Peyer's patch (tissue), 4 donors: ENCODE results near the gene SPATA24. TPM values are rescaled to one million over a fixed set of nuclear protein-coding genes. Genes with fewer than 3 reads are reported as not detected.

Experiments
- DNase-seq, 3 donors: peaks; one replicate each; pipeline ENCODE4 v3.0.0-alpha.2; 2017 to 2019
- H3K27ac ChIP-seq, 4 donors: fragments of 200-600 bp; sonication (generic); one replicate each; pipeline ENCODE4 v1.5.1; 2016 to 2019
- H3K27me3 ChIP-seq, 2 donors: fragments of 200-600 bp; sonication (generic); one replicate each; pipeline ENCODE4 v1.5.1; 2019
- H3K36me3 ChIP-seq, 3 donors: fragments of 200-600 bp; sonication (generic); one replicate each; pipeline ENCODE4 v1.5.1; 2016 to 2019
- H3K4me1 ChIP-seq, 4 donors: fragments of 200-600 bp; sonication (generic); one replicate each; pipeline ENCODE4 v1.5.1; 2016 to 2019
- H3K4me3 ChIP-seq, 4 donors: fragments of 200-600 bp; sonication (generic); 1 replicate in 3 of 4; 2 replicates in 1 of 4; pipeline ENCODE4 v1.5.1; 2016 to 2019; ENCODE audit warnings: mild to moderate bottlenecking in 1 of 4
- H3K9me3 ChIP-seq, 4 donors: fragments of 200-600 bp; sonication (generic); one replicate each; pipeline ENCODE4 v1.5.1; 2016 to 2019; ENCODE audit warnings: mild to moderate bottlenecking in 1 of 4
- POLR2A ChIP-seq, 2 donors: fragments of 450-650 bp; IDR thresholded peaks; one replicate each; pipeline ENCODE4 v1.5.1; 2017; ENCODE audit warnings: antibody characterized with exemption in 2 of 2, mild to moderate bottlenecking in 2 of 2, moderate library complexity in 2 of 2
- total RNA-seq, 4 donors: library from RNA; depleted of rRNA; stranded (reverse); fragments of >200 nt; gene quantifications; one replicate each; pipeline ENCODE4 v1.1.0, GENCODE V29; 2016
- TF ChIP-seq, protein P1 (sequence below), 6 experiments: fragments of 450-650 bp in 4 of 6; fragments of 200-600 bp in 2 of 6; sonication (generic) in 1 of 6; IDR thresholded peaks; one replicate each; pipeline ENCODE4 v1.5.1; 2017 to 2019; ENCODE audit warnings: antibody characterized with exemption in 6 of 6, mild to moderate bottlenecking in 3 of 6, moderate library complexity in 1 of 6

Gene SPATA24
- 10 to 100 TPM in 1 of 4 donors, 1 to 10 TPM in 1, not detected in 2; 3.1 to 11.6 TPM for total RNA-seq

GRCh38 chr5:139403787-139404483 is at the start of gene SPATA24:
Gene SPATA24, minus strand, starts transcription at chr5:139404089. Its CDS starts 29 bp downstream, at chr5:139404060.
- peak within 1 kb of the TSS; percentile 79 to 95 (median 89) for H3K27ac ChIP-seq
- no peaks in the 10 kb centered on the region for H3K36me3 ChIP-seq
- no peaks in the 10 kb centered on the region for H3K9me3 ChIP-seq
- DNase-seq, result peak; percentile 97 to 99 (median 99)
- no peaks in the 10 kb centered on the region for H3K27me3 ChIP-seq
- peaks cover 0 to 9% (median 4%) of the 10 kb centered on the region in 4 donors for H3K4me1 ChIP-seq
- H3K4me3 ChIP-seq, result peak within 1 kb of the TSS; percentile 52 to 77 (median 56)
- TF ChIP-seq, protein P1, sequence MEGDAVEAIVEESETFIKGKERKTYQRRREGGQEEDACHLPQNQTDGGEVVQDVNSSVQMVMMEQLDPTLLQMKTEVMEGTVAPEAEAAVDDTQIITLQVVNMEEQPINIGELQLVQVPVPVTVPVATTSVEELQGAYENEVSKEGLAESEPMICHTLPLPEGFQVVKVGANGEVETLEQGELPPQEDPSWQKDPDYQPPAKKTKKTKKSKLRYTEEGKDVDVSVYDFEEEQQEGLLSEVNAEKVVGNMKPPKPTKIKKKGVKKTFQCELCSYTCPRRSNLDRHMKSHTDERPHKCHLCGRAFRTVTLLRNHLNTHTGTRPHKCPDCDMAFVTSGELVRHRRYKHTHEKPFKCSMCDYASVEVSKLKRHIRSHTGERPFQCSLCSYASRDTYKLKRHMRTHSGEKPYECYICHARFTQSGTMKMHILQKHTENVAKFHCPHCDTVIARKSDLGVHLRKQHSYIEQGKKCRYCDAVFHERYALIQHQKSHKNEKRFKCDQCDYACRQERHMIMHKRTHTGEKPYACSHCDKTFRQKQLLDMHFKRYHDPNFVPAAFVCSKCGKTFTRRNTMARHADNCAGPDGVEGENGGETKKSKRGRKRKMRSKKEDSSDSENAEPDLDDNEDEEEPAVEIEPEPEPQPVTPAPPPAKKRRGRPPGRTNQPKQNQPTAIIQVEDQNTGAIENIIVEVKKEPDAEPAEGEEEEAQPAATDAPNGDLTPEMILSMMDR (IDR thresholded peaks at IDR 0.05), result no peak
- TF ChIP-seq POLR2A (IDR thresholded peaks at IDR 0.05), result peak in 1 of 2 donors; percentile 23

GRCh38 chr5:139451878-139452660 is 48.2 kb upstream of the SPATA24 start:
- no peak overlapping the region for H3K27ac ChIP-seq
- peak in 1 of 3 donors; percentile 28 for DNase-seq
- H3K27me3 ChIP-seq, result no peaks in the 10 kb centered on the region
- H3K4me3 ChIP-seq, result no peak overlapping the region
- no peaks in the 10 kb centered on the region for H3K36me3 ChIP-seq
- no peaks in the 10 kb centered on the region for H3K4me1 ChIP-seq
- H3K9me3 ChIP-seq, result no peaks in the 10 kb centered on the region
- TF ChIP-seq, protein P1 (IDR thresholded peaks at IDR 0.05), result no peak
- TF ChIP-seq POLR2A (IDR thresholded peaks at IDR 0.05), result no peak

DNA sequence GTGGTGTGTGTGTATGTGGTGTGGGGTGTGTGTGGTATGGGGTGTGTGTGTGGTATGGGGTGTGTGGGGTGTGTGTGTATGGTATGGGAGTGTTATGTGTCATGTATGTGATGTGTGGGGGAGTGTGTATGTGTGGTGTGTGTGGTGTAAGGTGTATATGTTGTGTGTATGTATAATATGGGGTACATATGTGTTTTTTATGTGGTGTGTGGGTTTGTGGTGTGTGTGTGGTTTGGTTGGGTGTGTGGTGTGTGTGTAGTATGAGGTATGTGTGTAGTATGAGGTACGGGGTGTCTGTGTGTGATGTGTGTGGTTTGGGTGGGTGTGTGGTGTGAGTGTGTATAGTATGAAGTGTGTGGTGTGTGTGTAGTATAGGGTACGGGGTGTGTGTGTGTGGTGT is 47.3 kb upstream of the SPATA24 start:
- no peak overlapping the region for H3K4me3 ChIP-seq
- no peaks in the 10 kb centered on the region for H3K4me1 ChIP-seq
- H3K27me3 ChIP-seq, result no peaks in the 10 kb centered on the region
- H3K36me3 ChIP-seq, result no peaks in the 10 kb centered on the region
- H3K27ac ChIP-seq, result no peak overlapping the region
- no peak for DNase-seq
- no peaks in the 10 kb centered on the region for H3K9me3 ChIP-seq
- TF ChIP-seq, protein P1 (IDR thresholded peaks at IDR 0.05), result no peak
- TF ChIP-seq POLR2A (IDR thresholded peaks at IDR 0.05), result no peak

DNA sequence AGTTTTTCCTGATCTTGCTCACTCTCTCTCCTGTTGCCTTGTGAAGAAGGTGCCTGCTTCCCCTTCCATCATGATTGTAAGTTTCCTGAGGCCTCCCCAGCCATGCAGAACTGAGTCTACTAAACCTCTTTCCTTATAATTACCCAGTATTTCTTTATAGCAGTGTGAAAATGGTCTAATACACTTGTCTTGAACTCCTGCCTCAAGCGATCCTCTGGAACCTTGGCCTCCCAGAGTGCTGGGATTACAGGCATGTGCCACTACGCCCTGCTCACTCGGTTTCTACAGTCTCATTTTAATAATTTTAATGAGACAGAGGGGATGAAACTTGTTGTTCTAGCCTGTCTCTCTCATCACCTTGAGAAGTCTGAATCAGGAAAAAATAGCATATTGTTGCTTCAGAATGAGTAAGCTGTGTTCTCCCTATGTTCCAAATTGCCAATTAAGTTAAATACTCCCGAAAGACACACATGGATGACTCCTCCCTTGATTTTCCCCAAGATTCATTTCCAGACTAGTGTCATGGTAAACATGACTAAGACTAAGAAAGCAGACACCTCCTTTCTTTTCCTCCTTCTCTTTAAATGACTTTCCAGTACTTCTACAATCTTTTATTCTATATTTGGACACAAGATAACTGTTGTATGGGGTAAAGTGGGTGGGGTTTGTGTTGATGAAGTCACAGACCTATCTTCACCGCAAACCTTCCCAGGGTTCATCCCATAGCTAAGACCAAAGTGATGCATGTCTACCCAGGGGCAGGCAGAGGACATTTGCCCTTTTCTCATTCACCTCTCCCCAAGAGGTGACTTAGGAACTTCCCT is 43.3 kb upstream of the SPATA24 start:
- H3K36me3 ChIP-seq, result no peaks in the 10 kb centered on the region
- H3K27ac ChIP-seq, result no peak overlapping the region
- TF ChIP-seq POLR2A (IDR thresholded peaks at IDR 0.05), result no peak
- TF ChIP-seq, protein P1 (IDR thresholded peaks at IDR 0.05), result no peak
- DNase-seq, result peak in 1 of 3 donors; percentile 9
- H3K4me3 ChIP-seq, result no peak overlapping the region
- H3K4me1 ChIP-seq, result no peaks in the 10 kb centered on the region
- no peaks in the 10 kb centered on the region for H3K27me3 ChIP-seq
- H3K9me3 ChIP-seq, result no peaks in the 10 kb centered on the region
